HuH-7.5 (cell line): ENCODE measurements around the gene COL15A1.

Source experiments
- DNase-seq: peaks from one replicate; pipeline ENCODE4 v3.0.0; 2011; ENCODE audit warnings: low spot score

Gene COL15A1

DNA sequence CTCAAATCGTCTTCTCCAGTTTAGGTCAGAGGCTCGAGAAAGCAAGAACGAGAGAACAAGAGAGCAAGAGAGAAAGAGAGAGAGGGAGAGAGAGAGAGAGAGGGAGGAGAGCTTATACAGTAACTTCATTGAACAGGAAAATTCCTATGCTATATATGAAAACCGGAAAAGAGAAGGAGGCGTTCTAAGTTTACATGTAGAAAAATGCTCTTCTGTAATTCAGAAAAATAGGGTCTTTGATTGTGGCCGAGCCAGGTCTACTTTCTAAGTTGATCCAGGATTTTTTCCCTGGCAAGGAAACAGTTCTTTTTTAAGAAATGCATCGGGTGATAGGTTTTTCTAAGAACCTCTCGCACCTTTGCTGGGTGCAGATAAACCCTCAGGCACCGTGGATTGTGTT is 29.5 kb downstream of the COL15A1 start:
- DNase-seq = no peak

DNA sequence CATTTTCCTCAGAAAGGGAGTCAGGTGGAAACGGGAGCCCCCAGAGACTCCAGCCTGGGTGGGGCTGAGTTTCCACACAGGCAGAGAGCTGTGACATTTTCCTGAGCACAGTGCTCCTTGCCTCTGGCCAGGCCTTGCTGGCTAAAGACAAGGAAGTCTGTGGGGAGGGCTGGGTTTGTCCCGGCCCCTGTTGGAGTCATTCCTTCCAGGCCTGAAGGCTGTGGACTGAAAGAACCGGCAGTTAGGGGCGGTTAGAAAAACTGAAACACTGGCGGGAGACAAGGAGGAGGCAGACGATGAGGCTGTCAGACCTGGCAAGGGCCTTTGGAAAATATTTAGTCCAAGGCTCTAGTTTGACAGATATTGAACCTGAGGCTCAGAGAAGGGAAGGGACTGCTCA is 29.9 kb downstream of the COL15A1 start:
- DNase-seq = no peak

DNA sequence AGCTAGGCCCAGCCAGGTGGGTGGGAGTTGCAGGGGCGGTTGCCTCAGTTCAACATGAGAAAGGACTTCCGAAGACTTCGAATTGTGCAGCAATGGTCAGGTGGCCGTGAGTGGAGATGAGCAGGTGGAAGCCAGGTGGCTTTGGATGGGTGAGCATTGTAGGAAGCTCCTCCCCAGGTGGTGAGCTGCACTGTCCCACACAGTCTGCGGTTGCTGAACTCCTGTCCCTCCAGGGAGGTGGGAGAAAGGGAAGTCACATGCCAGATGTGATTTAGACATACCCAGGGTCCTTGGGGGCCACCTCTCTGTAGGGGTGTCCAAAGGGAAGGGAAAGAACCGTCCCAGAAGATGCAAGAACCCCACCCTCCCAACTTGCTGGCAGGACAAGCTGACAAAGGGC is 30.4 kb downstream of the COL15A1 start:
- no peak for DNase-seq

DNA sequence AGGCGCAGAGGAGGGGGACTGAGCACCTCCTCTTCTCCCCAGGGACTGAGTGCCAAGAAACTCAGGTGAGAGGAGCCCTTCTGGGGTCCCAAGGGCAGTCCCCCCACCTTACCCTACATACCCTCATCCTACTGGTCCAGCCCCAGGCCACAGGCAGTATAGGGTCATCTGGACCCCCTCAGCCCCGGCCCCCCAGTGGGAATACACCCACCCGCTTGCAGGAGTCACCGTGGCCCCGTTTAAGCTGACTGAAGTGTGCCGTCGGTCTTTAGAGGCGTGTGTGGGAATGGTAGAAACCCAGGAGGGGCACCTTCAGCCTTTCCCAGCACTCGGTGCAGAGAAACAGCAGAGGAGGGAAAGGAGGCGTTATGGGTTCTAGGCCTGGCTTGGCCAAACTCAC is 30.8 kb downstream of the COL15A1 start:
- no peak for DNase-seq

DNA sequence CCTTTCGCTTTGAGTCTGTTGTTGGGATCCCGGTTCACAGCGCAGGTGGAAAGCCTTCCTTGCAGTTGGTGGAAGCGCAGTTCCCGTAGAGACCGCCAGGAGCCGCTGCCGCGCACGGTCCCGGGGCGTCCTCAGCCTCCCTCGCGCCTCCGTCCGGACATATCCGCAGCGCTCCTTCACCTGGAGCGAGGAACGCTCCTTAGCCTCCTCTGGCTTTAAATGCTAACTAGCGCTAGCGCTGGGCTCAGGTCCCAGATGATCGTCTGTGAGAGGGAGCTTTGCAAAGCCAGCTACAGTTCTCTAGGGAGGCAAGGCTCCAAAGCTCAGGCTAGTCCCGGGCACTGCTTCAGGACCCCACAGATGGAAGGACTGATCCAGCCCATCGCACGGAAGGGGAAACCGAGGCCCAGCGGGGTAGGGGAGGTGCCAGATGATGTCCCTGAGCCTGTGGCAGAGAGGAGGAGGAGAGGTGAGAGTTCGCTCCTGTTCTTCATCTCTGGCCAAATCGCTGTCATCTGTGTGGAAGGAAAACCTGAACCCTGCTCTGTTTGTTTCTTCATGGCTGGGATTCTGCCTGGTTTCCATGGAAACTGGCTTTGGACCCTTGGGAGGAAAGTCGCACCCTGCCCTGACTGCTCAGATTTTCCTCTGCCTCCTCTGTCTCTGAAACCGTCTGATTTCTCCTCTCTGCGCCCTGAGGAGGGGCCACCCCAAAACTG is 31.4 kb downstream of the COL15A1 start:
- DNase-seq = peak; percentile 91

DNA sequence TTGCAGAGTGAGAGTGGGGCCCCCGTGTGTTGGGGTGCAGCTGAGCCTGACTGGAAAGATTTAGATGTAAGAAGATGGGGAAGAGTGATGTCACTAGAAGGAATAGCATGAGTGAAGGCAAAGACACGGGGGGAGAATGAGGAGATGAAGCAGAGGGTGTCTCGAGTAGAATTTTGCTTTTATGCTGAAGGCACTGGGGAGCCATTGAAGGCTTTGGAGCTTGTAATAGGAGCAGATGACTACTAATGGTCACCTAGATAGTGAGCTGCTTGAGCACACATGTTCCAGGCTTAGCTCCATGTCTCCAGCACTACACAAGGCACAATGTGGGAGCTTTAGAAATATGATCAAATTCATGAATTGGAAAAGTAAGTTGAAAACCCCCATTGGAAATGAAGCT is 32.1 kb downstream of the COL15A1 start:
- DNase-seq = no peak

DNA sequence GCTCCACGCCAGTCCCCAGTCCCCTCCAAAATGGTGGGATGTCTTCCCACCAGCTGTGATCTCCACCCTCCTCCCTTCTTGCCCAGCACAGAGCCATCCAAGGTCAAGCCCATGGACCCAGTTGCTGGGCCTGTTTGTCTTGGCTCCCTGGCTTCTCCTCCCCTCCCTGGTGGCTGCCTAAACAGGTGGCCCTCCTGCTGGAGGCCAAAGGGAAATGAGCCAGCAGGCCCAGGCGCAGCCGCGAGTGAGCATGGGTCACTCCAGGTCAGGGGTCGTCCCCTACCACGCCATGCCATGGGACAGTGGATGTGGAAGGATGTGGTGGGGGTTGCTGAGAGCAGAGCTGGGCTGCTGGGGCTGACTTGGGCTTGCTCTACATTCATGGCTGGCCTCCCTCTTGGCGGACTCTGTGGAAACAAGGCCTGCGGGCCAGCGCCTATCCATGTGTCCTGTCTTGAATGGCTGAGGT is 33.6 kb downstream of the COL15A1 start:
- no peak for DNase-seq

DNA sequence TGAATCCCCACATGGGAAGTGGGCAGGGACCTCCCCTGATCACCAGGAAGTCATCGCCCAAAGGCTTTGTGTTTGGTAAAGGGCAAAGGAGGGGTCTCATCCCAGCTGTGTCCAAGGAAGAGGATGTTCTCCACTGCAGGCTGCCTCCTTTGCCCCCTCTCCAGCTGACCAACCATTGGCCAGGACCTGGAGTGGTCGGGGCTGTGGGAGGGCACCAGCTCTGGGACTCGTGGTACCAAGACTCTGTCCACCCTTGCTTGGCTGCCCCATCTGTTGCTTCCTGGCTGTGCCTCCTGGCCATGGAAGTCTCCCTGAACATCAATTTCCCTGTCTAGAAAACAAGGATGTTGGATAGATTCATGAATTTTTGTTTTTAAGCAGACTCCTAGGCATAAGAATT is 34.1 kb downstream of the COL15A1 start:
- DNase-seq = no peak

DNA sequence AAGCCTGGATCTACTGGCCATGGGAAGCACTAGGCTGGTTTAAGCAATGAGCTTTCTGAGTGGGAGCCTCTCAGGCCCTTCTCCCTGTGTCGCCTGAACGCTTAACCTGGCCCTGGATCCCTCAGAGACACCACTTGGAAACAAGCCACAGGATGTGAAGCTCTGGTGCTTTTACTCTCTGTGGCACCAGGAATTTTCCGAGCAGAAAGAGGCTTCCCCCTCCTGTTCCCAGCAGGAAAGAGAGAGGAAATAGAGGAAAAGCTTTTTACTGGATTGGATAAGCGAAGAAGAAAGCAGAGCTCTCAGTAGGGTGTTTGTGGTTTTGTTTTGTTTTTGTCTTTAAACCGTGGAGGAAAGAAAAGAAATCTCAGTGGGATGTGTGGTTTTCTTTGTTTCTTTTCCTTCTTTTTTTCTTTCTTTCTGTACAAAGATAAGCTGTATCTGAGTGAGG is 34.5 kb downstream of the COL15A1 start:
- no peak for DNase-seq

DNA sequence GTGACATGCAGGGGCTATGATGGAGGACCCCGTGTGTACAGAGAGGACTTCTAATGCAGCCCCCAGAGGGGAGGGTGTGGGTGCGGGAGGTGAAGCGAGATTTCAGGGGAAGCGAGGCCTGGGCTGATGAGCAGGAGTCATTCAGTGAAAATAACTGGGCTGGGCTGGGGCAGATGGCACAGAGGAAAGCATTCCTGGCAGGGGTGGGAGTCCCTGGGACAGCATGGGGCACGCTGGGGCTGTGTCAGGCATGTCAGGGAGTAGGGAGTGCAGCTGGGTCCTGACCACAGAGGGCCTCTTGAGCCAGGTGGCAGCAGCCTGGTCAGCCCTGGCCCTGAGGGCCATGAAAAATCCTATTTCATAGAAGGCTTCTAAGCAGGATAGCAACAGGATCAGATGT is 36.6 kb downstream of the COL15A1 start:
- no peak for DNase-seq

DNA sequence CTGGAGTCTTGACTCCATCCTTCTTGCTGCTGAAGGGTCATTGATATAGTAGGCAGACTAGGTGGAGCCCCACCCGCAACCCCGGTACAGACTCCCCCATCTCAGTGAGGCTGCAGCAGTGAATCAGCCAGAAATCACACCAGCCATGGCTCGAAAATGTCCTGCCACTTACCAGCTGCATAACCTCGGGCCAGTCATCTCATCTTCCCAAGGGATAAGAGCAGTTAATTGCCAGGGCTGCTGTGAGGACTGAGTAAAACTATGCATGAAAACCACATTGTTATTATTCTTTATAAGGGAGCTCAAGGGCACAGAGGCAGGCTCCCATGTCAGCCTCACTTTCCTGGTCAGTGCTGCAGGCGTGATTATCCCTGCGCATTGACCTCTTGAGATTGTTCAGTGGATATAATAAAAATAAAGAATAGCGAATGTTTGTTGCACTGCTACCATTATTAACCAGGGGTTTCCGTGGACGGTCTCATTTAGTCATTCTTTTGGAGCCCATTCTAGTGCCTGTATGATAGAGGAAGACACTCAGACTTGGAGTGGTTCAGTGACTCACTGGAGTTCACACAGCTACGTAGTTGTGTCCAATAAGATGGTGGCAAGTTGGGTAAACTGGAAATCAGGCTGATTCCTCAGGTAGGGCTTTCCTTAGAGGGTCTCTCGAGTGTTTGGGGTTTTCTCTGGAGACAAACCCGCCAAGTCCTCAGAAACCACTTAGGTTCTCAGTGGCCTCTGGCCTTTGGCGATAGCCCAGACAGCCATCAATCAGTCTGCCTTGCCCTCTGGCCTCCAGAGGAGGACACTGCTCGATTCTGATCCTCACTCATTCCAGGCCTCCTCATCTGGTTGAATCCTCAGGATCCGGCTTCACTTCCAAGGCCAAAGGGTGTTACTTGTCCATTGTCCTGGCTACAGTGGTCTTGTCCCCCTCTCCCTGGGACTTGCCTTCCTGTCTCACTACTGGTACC is 39.9 kb downstream of the COL15A1 start:
- DNase-seq = no peak

DNA sequence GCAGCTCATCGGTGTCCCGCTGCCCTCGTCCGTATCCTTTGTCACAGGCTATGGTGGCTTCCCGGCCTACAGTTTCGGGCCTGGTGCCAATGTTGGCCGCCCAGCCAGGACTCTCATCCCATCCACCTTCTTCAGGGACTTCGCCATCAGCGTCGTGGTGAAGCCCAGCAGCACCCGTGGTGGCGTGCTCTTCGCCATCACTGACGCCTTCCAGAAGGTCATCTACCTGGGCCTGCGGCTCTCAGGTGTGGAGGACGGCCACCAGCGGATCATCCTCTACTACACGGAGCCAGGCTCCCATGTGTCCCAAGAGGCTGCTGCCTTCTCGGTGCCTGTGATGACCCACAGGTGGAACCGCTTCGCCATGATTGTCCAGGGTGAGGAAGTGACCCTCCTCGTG is 41.9 kb downstream of the COL15A1 start:
- no peak for DNase-seq

DNA sequence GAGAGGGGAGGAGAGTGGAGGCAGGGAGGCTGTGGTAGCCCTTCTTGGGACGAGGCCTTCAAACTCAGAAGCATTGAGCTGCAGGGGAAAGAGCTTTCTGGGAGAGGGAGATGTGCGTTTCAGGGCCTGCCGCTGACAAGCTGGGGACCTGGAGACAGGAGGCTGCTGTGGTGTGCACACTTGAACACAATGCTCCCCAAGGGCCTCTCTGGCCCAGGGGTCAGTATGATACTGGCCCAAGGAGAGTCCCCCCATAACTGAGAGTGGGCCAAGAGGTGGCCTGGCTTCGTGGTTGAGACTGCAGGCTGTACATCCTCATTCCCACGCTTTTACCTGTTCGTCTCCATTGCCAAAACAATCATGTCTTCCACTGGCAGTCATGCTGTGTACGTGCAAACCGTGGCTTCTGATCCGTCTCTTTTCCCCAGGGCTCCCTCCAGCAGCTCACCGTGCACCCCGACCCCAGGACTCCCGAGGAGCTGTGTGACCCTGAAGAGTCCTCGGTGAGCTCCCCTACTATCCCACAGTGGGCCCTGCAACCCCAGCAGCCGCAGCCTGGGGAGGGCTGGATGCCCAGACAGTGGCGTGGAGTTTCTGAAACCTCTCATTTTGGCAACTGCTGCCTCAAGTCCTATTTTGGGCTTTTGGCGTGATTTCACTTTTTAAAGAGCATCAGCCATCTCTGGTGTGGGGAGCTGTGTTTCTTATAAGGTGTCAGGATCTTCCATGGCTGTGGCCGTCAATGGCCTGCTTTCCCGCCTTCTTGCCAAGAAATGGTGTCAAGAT is 43.4 kb downstream of the COL15A1 start:
- DNase-seq = no peak

DNA sequence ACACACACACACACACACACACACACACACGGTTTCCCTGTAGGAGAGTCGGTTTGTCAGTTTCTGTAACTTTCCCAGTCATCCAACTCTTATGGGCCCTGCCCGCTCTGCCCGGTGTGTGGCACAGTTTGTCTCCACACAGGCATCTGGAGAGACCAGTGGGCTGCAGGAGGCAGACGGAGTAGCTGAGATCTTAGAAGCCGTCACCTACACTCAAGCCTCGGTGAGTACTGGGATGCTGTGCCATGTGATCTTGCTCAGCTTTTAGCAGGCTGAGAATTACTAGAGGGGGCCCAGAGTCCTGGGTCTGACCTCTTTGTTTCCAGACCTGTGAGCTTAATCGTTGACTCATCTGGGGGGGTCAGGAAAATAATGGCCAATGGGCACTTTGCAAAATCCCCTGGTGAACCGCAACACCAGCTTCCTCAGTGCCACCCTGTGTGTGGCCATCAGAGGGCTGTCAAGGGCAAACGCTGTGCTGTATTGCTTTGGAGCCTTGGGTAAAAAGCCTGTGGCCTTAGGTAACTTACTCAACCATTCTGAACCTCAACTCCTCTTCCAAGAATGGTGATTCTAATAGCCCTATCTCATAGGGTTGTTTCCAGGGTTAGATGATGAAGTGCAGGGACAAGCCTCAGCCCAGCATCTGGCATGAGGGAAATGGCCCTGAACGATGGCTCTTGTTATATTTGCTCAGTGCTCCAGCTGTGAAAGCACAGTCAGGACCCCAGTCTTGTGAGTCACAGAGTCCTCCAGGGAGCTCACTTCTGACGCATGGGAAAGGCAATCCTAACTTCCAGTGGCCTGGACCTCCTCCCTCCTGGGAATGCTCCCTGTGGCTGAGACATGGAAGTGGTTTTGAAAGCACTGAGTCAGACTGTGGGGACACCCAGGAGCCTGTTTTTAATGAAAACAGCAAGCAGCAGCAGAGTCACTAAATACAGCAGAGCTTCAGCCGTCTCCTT is 45.6 kb downstream of the COL15A1 start:
- no peak for DNase-seq

DNA sequence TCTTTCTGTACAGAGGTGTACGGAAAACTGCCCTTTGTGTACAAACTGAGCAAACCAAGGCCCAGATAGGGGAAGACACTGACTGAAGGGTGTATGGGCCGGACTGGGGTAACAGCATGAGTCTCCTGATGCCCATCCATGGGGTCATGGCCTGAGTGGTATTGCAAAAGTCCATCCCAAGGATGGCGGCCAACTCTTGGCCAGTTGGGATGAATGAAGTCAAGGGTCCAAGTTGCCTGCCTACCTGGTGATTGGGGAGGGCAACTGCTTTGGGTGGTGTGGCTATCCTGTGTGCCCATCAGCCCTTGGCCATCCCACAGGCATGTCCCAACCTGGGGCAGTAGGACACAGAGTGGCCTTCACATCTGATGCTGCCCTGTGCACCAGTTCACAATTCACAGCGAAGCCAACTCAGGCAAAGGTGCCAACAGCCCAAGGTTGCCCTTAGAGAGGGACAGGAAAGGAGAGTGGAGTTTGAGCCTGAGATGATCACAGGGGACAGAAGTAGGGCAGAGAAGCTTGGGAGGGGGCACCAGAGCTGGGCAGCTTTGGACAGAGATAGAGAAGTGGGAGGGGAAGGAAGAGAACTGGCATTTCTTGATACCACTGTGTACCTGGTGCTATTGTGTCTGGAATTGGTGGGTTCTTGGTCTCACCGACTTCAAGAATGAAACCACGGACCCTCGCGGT is 46.6 kb downstream of the COL15A1 start:
- no peak for DNase-seq

DNA sequence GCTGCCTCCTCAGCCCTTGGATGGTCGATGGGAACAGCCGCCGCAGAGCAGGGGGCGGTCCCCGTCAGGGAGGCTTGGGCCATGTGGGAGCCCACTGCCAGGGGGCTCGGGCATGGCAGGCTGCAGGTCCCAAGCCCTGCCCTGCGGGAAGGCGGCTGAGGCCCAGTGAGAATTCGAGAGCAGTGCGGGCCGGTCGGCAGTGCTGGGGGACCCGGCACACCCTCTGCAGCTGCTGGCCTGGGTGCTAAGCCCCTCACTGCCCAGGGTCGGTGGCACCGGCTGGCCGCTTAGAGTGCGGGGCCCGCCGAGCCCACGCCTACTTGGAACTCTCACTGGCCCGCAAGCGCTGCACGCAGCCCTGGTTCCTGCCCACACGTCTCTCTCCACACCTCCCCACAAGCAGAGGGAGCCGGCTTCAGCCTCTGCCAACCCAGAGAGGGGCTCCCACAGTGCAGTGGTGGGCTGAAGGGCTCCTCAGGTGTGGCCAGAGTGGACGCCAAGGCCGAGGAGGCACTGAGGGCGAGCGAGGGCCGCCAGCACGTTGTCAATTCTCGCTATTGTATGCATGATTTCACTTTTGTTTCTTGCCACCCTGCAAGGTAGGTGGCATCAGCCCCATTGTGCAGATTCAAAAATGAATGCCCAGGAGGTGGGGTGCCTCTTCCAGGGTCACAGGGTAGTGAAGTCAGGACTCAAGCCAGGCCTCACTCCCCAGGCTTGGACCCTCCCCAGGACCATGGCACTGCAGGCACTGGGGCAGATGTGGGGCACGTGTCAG is 48.6 kb downstream of the COL15A1 start:
- DNase-seq = no peak

DNA sequence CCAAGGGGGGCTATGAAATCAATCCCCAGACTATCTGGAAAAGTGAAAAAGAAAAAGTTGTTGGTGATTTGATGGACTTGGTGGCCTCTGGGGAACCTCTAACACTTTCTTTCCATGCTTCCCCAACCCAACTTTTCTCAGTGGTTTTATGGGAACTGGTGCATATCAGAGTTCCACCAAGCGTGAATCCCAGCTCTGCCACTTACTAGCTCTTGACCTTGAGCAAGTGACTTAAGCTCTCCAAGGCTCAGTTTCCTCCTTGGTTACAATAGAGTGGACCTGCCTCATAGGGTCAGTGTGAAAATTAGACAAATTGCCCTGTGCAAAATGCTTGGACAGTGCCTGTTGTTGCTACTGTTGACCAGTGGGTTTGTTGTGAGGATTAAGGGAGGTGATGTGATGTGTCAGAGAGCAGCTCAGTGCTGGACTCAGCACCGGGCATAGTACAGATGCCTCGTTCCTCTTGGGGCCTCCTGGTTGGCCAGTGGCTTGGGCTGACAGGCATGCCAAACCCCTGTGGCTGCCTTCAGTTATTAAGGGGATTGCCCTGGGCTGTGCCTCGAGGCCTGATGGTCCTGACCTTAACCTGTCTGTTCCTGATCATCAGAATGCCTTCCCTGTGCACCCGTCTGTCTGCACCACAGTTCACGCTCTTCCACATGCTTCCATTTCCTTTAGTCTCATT is 49.3 kb downstream of the COL15A1 start:
- DNase-seq = no peak

DNA sequence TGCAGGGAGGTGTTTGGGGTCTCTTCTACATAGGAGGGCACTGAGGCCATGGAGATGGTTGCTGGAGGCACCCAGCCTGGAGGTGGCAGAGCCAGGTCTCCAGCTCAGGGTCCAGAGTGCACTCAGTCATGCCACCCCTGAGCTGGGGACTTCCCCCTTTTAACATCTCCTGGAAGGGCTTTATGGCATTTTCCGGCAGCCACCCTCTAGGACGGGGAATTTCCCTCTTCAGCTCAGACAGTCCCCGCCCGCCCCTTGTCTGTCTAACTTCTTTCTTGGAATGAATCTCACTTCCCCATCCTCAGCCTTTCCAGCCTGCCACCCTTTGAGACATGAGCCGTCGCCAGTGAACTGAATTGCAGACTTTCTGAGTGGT is 49.9 kb downstream of the COL15A1 start:
- DNase-seq = no peak
